ENCODE data around the gene C17orf67.
A peak's percentile ranks its signal among the peaks of the same experiment; 100 is the strongest.

The C17orf67 gene

GRCh38 chr17:56833057-56833808, 487 bp downstream of the C17orf67 start:
- DNase-seq (ENCODE audit: low spot score), result peak; percentile 29

- no peak for DNase-seq (ENCODE audit: low spot score)
Observed at GRCh38 chr17:56832446-56832845, 1.3 kb downstream of the C17orf67 start.

DNA sequence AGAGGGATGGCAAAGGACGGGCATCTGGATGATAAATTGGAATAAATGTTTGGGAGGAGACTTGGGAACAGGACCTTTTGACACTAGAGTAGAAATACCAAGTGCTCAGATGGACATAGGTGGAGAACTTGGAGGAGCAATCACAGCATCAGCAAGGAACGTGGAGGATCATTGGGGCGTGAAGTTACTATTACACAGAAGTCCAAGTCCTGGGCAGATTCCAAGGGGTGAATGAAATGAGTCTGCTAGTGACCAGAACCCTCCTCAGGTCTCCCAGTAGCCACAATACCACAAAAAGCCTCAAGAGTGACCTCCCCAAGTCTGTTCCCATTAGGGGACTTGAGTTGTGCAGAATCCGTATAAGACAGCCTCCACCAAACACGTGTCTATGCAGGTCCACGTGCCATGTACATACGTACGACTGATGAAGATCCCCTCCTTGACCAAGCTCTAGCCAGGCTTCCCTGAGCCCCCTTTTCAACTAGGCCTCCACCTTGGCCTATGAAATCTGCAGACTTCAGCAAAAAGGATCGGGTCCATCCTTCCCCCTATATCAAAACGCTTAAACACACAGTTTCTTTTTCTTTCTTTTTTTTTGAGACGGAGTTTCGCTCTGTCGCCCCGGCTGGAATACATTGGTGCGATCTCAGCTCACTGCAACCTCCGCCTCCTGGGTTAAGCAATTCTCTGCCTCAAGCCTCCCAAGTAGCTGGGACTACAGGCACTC, 2.2 kb downstream of the C17orf67 start:
- no peak for DNase-seq (ENCODE audit: low spot score)

DNA sequence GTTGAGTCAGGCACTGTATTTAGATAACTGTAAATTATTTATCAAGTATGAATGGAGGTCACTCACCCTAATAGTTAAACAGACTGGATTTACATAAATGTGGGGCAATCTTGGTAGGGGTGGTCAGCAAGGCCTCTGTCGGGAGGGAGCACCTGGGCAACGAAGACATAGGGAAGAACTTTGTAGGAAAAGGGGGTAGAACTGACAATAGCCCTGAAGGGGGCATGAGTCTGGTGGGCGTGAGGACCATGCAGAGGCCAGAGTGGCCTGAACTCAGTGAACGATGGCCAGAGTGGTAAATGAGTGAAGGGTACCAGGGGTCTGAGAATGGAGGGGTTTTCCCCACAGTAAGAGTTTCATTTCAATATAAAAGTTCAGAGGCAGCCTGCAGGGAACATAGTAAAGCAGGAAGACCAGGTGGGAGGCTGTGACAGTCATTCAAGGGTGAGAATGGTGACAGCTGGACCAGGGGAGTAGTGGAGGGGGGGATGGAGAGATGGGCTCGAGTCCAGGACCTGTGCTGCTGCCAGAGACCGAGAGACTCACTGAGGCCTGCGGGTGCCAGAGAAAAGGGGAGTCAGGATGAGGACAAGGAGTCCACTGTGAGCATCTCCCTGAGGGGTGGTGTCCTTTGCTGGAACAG, 2.9 kb downstream of the C17orf67 start:
- DNase-seq (ENCODE audit: low spot score), result no peak

DNA sequence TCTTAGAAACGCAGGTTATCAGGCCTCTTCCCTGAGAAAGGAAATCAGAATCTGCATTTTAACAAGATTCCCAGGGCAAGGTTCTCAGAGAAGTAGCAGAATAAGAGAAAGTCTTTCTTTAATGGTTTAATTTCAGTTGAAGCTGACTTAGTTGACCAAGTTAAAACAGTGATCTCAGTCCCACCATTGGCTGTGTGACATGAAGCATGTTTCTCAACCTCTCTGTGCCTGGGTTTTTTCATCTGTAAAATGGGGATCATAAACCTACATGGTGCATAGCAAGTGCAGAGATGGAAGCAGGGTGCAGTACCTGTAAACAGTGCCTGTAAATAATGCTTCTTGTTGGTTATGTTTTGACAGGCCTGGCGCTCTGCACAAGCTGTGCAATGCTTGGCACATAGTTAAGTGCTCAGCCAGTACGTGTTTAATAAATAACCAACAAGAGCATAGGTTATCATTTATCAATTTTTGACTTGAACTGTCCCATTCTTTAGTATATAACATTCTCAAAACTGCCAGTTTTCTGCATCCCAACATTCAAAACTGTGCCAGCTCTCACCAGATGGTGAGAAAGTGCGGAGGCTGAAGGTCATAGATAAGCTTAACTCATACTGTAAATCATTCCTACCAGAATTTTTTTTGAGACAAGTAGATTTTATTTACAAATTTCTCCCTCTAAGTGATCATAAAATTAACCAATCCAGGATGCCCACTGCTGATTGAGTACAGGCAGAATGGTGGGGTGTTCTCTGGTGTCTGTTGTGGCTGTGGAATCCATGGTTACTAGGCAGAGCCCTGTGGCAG, 6.9 kb downstream of the C17orf67 start:
- no peak for DNase-seq (ENCODE audit: low spot score)

- no peak for DNase-seq (ENCODE audit: low spot score)
Observed at GRCh38 chr17:56824503-56824902, 9.2 kb downstream of the C17orf67 start.

- no peak for DNase-seq (ENCODE audit: low spot score)
Observed at GRCh38 chr17:56823848-56824247, 9.9 kb downstream of the C17orf67 start.

DNA sequence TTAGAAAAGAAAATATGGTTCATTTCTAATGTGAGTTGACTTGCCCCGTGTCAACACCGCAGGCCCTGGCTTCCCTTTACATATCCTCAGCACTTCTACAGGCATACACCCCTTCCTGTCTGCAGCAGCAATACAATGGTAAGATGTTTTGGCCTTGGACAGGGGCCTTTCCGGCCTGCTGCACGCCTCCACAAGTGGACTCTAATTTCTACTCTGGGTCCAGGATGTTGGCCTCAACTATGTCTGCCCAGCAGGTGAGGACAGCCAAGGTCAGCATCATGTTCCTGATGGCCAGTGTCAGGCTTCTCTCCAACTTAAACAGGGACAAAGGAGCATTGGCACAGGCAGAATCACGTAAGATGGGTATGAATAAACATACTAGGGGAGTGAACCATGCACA, 11.0 kb downstream of the C17orf67 start:
- DNase-seq (ENCODE audit: low spot score), result no peak

- DNase-seq (ENCODE audit: low spot score), result no peak
Observed at GRCh38 chr17:56821847-56822534, 11.7 kb downstream of the C17orf67 start.

DNA sequence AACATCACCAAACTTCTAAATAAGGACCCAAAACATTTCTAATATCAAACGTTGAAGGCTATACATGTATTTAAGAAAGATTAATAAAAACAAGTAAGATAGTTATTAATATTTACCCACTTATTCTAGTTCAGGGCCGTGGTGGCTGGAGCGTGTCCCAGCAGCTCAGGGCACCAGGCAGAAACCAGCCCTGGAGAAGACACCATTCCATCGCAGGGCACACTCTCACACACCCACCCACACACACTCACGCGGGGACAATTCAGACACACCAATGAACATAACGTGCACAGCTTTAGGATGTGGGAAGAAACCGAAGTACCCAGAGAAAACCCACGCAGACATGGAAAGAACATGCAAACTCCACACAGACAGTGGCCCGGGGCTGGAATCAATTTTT, 13.5 kb downstream of the C17orf67 start:
- no peak for DNase-seq (ENCODE audit: low spot score)

- peak; percentile 59 for DNase-seq (ENCODE audit: low spot score)
Observed at GRCh38 chr17:56819431-56820145, 14.1 kb downstream of the C17orf67 start.

GRCh38 chr17:56819030-56819429, 14.7 kb downstream of the C17orf67 start:
- no peak for DNase-seq (ENCODE audit: low spot score)

DNA sequence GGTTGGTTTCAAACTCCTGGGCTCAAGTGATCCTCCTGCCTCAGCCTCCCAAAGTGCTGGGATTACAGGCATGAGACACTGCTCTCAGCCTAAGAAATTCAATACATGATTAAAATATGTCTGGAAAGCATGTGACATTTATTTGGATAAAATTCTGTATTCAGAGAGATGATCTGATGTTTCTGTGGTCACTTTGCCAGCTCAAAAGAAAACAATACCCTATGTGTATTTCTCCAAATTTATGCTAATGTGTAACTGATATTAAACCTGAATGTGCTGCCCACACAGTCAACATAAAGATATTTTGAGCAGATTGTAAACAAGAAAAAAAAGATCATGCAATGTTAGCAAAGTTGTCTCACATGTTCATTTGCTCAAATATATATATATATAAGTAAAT, 16.7 kb downstream of the C17orf67 start:
- DNase-seq (ENCODE audit: low spot score), result no peak

- DNase-seq (ENCODE audit: low spot score), result no peak
Observed at GRCh38 chr17:56815711-56816110, 18.0 kb downstream of the C17orf67 start.

DNA sequence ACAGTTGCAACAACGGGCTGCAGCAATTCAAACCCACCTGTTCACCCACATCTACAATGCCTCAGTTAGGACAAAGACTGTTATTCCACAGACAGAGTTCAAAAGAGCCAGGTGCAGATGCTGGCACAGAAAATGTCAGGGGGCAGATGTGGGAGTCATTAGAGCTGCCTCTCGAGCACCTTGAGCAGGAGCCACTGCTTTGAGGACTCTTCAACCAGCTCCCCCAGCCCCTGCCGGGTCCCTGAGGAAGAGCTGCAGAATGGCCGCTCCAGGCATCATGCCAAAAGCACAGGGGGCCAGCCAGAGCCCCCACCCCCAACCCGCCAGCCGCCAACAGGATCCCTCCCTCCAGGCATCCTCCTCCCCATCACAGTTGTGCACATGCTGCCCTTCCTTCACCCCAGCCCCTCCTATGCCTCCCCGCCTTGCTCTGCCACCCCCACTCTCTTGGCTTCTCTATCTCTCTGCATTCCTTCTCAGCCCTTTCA, 20.8 kb downstream of the C17orf67 start:
- no peak for DNase-seq (ENCODE audit: low spot score)

GRCh38 chr17:56810891-56811775, 22.6 kb downstream of the C17orf67 start:
- no peak for DNase-seq (ENCODE audit: low spot score)

- no peak for DNase-seq (ENCODE audit: low spot score)
Observed at GRCh38 chr17:56810343-56810742, 23.4 kb downstream of the C17orf67 start.

DNA sequence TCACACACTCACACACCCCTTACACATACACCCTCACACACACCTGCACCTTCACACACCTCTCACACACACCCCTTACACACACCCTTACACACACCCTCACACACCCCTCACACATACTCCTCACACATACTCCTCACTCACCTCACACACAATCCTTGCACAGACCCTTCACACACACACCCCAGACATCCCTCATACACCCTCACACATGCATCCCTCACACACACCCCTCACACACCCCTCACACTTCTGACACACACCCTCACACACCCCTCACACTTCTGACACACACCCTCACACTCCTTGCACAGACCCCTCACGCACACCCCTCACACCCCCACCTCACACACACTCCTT, 23.9 kb downstream of the C17orf67 start:
- no peak for DNase-seq (ENCODE audit: low spot score)

DNA sequence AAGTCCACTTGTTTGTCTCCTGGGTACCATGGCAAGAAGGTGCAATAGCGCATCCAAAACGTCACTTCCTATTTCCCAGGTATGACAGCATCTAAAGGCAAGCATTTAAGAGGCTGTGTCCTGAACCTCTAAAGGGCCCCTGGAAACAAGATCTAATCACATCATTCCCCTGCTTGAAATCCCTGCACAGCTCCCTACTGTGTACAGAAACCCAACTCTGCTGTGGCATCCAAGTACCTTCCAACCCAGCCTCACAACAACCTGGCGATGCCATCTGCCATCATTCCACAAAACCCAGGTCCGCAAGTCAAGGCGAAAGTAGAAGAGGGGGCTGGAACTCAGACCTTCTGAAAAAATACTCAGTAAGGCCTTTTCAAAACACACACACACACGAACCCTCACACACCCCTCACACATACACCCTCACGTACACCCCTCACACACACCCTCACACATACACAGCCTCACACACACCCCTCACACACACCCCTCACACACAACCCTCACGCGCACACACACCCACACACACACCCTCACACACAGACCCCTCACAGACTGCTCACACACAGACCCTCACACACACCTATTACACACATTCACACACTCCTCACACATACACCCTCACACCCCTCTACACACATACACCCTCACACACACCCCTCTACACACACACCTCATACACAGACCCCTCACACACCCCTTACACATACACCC, 24.5 kb downstream of the C17orf67 start:
- DNase-seq (ENCODE audit: low spot score), result no peak
